NOMO-1 treated with dmso at 0.1 percent for 144 hours (cell line): ENCODE data around the gene NPRL2.
"Not testable (repeated sequence)": the region's sequence is repeated elsewhere in the genome, so short reads cannot be mapped to it uniquely, and the experiment has no call there.

ENCODE experiments used
- DNase-seq: peaks from one replicate; lab custom pipeline; 2025; ENCODE audit not compliant: unreplicated experiment; lab: John Stamatoyannopoulos, UW

NPRL2 gene

DNA sequence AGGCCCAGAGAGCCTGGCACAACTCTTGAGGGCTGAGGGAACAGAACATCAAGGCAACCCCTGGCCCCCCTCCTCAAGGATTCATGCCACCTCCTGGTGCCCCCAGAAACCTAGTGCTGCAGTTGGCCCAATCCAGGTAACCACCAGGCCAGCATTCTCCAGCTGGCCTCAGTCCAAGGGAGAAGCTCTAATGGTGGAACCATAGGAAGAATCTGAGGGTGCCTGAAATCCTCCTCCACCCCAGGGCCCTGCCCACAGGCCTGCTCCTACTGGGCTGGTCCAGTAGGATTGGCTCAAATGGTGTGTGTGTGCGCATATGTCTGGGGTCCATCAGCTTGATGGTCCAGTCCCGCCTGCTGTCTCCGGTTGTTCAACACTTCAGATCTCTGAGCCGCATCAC lies 35.8 kb downstream of the NPRL2 start:
- no peak for DNase-seq

DNA sequence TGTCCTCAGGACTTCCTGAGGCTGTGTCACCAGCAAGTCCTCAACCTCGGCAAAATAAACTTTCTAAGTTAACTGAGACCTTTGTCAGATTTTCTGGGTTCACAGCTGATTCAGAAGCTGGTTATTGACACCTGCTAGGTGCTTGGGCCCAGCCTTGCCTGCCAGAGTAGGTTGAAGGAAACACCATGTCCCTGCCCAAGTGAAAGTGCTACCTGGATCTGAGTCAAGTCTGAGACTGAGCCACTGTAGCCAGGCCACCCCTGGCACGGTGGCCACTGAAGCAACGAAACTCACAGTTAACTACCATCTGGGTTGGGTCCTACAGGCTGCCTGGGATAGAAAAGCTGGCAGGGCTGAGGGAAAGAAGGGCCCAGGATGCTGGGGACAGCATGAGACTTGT lies 36.2 kb downstream of the NPRL2 start:
- no peak for DNase-seq

DNA sequence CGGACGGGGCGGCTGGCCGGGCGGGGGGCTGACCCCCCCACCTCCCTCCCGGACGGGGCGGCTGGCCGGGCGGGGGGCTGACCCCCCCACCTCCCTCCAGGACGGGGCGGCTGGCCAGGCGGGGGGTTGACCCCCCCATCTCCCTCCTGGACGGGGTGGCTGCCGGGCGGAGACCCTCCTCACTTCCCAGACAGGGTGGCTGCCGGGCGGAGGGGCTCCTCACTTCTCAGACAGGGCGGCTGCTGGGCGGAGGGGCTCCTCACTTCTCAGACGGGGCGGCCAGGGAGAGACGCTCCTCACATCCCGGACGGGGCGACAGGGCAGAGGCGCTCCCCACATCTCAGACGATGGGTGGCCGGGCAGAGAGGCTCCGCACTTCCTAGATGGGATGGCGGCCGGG lies 38.5 kb downstream of the NPRL2 start:
- DNase-seq, result not testable (repeated sequence)

DNA sequence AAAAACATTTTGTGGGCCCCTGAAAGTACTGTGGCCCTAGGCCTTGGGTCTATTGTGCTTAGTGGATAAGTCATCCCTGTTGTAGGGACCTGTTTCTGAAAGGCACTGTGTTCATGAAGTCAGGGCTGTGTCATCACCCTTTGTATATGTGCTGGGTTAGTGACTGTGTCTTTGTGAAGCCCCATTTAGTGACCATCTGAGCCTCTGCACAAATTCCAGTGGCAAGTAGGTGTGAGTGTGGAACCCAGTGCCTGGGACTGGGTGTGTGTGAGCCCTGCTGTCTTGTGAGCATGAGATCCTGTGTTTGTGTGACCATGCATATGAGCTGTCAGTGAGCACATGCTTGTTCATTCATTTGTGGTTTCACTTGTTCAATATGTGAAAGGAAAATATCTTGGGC lies 46.0 kb downstream of the NPRL2 start:
- no peak for DNase-seq

DNA sequence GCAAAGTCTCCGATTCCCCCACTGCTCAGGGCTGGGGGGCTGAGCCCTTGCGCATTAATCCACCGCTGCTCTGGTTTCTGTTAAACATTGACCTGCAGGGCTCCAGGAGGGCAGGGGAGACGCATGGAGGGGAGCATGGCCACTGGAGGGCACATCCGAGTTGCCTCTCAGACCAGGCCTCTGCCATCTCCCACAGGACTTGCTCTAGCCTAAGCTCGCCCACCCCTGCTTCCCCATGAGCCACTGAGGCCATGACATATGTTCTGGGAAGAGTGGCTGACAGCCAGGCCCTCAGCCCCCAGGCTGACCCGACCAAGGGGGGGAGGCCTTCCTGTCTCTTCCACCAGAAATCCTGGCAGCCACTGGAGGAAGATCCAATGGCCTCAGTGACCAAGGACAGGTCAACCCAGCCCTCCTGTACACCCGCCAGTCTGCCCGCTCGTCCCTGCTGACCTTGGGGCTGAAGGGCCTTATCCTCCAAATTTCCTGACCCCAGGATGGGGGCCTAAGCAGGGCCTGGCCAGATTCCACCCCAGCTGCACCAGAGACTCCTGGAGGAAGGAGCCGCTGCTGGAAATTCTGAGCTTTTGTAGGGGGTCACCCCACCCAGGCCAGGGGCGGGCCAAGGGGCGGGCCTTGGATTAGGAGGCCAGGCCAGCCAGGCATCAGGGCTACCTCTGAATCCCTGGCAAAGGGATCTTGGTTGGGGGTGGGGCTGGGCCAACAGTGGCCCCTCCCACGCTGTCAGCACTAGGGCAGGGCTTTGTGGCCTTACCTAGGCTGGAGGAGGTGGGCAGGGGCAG lies 47.4 kb downstream of the NPRL2 start, which contains the start of gene HYAL1:
TSS of gene HYAL1 (minus strand) at position 562 of the 803 bp plus-strand sequence. CDS start 618 bp downstream, outside the sequence.
- DNase-seq, result no peak

DNA sequence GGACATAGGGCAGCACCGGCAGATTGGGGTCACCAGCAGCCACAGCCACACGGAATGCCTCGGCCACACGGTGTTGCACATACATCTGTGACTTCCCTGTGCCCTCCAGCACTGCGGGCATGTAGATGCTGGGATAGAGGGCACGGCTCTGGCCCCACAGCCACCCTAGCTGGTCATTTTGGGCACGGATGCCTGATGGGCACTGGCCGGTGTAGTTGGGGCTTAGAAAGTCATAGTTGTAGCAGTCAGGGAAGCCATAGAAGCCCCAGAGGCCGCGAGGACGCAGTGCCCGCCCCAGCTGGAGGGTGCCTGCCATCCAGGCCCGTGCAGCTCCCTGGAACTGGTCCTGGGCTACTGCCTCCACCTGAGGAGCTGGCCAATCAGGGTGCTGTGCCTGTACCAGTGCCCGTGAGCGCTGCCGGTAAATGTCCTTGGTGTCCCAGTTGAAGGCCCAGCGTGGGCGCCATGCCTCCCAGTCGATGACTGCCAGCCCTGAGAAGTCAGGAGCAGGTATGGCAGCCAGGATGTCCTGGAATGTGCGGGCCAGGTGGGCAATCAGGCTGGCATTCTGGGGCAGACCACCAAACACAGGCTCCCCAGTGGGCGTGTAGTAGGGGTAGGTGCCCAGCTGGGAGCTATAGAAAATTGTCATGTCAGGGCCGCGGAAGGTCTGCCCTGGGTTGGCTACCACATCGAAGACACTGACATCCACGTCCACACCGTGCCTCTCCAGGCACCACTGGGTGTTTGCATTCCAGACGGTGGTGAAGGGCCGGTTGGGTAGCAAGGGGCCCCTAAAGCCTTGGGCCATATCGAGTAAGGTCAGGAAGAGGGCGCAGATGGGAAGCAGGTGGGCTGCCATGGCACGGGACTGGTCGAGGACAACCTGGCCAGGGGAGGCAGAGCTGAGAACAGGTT lies 48.2 kb downstream of the NPRL2 start:
- DNase-seq, result no peak

DNA sequence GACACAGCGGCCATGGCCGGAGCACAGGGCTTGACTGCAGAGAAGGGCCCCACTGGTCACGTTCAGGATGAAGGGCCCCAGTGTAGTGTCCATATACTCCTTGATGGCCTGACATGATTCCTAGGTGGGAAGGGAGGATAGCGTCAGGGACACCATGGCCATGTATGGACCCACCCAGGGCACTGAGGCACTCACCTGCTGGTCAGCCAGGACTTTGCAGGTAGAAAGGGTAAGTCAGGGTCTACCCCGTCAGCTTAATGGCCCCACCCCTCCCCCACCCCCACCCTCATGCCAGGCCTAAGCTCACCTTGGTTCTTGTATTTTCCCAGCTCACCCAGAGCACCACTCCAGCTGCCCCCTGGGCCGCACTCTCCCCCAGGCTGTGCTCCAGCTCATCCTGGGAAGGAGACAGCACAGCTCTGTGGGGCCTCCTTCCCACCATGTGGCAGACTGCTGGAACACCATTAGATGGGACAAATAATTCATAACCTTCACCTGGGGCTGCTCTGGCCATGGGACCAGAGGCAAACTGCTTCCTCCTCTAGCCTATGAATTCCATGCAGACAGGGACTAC lies 49.8 kb downstream of the NPRL2 start:
- no peak for DNase-seq

DNA sequence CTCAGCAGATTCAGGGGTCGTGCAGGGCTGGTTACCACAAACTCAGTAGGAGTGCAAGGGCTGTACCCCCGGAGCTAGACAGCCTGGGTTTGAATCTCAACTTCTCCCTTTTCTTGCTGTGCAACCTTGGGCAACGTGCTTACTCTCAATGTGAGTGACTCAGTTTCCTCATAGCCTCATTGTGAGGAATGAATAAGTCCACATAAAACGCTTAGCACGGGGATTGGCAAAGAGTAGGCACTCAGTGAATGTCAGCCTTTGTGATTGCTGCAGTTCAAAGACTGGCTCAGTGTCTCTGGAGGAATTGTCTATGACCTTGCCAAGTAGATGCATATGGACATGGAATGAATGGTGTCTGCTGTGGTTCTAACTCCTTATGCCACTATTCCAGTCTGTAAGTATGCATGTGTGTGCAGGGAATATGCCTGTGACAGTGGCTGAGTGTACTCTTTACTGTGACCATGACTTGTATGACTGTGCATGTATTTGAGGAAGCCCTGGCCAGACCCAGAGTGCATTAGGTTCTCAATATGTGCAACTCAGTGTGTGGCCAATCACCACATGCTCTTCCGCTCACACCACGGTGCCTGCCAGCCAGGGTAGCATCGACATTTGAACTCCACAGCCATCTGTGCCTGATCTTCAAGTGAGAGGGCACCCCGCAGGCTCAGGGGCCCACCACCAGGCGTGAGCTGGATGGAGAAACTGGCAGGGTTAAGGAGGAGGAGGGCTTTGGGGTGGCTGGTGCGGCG lies 50.5 kb downstream of the NPRL2 start:
- DNase-seq, result peak; percentile 71

DNA sequence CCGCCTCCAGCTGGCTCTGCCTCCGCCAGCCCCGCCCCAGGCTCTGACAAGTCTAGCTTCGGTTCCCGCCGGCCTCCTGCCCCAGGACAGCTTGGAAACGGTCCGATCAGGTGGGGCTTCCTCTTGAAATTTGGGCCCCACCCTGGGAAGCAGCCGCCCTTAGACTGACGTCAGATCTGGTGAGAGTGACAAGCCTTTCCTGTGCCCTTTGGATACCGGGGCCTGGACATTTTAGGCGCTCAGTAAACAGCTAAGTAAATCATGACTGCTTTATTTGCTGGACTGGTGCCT lies 51.0 kb downstream of the NPRL2 start:
- DNase-seq, result no peak

DNA sequence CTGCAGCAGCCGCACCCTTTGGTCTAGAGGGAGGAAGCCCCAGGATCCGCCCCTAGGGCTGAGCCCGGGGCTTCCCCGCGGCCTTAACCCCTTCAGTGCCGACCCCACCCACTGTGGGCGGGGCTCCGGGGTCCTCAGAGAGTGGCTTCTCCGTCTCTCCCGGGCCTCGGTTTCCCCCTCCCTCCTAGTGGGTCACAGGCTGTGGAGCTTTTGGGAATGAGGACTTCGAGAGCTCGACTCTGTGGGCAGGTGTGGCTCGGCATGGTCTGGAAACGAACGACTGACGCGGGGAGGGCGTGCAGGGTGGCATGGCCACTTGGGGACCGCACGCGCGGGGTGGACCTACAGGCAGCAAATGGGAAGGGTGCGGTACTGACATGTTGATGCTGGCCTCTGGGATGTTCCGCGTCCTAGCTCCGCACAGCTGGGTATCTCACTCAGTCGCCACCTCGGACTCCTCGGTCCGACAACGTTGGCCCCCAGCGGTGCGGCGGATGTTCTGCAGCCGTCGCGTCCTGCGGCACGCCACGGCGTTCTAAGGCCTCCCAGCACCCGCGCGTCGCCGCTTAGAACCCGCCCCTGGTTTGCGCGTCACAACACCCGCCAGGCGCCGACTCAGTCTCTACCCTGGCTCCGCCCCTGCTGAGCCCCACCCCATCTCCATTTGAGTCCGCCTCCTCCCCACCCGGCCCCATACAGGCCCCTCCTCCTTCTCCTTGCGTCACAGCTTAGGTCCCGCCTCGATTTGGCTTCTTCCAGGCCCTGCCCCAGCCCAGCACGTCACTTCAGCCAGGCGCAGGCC lies 51.5 kb downstream of the NPRL2 start, which contains the start of the genes HYAL3 and NAA80:
TSS of gene HYAL3 (minus strand) at position 570 of the 802 bp plus-strand sequence. CDS start 3,803 bp downstream, outside the sequence.
TSS of gene NAA80 (minus strand) at position 570 of the 802 bp plus-strand sequence. CDS start 1,942 bp downstream, outside the sequence.
- DNase-seq, result peak; percentile 100

DNA sequence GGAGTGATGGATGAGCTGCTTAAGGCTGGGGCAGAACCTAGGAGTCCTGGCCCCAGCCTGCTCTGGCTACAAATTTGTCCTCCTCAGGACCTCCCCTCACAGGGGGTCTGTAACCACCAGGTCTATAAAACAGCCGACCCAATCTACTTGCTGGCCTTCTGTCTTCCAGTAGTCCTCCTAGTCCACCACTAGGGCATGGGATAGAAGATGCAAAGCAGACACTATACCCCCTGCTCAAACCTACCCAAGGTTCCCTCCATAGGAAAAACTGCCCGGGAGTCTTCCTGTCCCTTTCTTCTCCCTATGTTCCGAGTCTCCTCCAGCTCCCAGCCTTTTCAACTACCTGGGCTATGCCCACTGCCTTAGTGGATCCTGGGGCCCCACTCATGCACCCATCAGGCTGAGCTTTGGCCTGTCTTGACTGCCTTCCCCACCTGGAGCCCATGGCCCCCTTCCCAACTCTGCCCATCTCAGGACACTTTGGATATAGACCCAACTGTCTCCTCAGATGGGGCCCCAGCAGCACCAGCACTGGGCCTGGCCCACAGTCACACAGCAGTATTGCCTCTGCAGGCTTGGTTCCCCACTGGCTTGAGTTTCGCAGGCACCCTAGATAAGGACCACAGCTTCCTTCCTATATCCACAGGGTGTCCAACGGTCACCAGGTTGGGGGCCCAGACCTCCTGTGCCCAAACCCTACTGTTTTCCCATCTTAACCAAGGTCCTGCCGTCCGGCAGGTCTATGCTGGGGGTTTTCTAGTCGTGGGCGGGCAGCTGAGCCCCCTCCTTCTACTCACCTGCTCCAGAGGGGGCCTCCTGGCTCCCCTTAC lies 52.5 kb downstream of the NPRL2 start:
- DNase-seq, result peak; percentile 14

DNA sequence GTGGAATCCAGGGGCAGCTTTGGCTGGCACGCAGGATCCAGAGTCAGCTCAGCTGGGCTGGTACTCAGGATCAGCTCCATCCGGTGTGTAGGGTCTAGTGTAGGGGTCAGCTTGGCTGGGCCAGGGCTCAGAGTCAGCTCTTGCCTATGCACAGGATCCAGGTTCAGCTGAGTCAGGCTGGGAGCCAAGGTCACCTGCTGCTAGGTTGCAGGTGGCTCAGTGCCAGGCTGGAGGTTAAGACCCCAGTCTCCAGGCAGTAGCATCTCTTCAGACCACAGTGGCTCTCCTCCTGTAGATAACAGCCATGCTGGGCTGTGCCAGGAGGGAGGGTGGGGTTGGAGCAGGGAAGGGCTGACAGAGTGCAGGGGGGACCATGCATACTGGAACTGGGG lies 53.2 kb downstream of the NPRL2 start:
- no peak for DNase-seq
